IMR-90 (cell line): ENCODE results near the gene SPARC. TPM values are rescaled to one million over a fixed set of nuclear protein-coding genes. Genes with fewer than 3 reads are reported as not detected.
A peak's percentile ranks its signal among the peaks of the same experiment; 100 is the strongest.

ENCODE experiments used
- ATAC-seq: fragments of 200-7000 bp; cut with Tn5 transposase; 2 replicates; pipeline ENCODE4 v1.9.1; 2020; ENCODE audit warnings: low read depth, mild to moderate bottlenecking, moderate library complexity
- BruUV-seq: library from RNA; stranded (reverse); fragments of 400-500 nt; replicated peaks from 2 replicates; lab custom pipeline; 2021; lab: Mats Ljungman, UMichigan
- CTCF ChIA-PET: fragments of 300-600 bp; formaldehyde crosslinking; extraction: SDS; loops from one replicate; lab custom pipeline; 2021; ENCODE audit warnings: antibody characterized with exemption; lab: Yijun Ruan, JAX
- POLR2A ChIA-PET: fragments of 300-600 bp; sonication (Branson Sonifier 250); formaldehyde crosslinking; loops from one replicate; lab custom pipeline; 2022; ENCODE audit warnings: antibody characterized with exemption; ENCODE audit not compliant: unreplicated experiment; lab: Charles Lee
- DNase-seq: peaks from one replicate; pipeline ENCODE4 v3.0.0; 2013
- H2AFZ ChIP-seq: replicated peaks from 2 replicates; pipeline ENCODE3; 2013; ENCODE audit warnings: low read length, mild to moderate bottlenecking; ENCODE audit not compliant: poor library complexity
- H2AK5ac ChIP-seq: 2 replicates; pipeline ENCODE4 v1.6.1; 2013; ENCODE audit warnings: low read depth, low read length, inconsistent platforms
- H2AK9ac ChIP-seq: replicated peaks from 2 replicates; pipeline ENCODE3; 2013; ENCODE audit warnings: mild to moderate bottlenecking, low read depth, low read length, moderate library complexity; ENCODE audit not compliant: poor library complexity
- H2BK120ac ChIP-seq: 2 replicates; pipeline ENCODE4 v1.6.1; 2013; ENCODE audit warnings: low read depth, low read length, inconsistent platforms
- H2BK15ac ChIP-seq: 3 replicates; pipeline ENCODE4 v1.6.1; 2013; ENCODE audit warnings: low read depth, low read length, inconsistent platforms
- H2BK20ac ChIP-seq: 2 replicates; pipeline ENCODE4 v1.6.1; 2013; ENCODE audit warnings: low read depth, mild to moderate bottlenecking, inconsistent platforms, low read length, moderate library complexity
- H2BK5ac ChIP-seq: 2 replicates; pipeline ENCODE4 v1.6.1; 2013; ENCODE audit warnings: mild to moderate bottlenecking, low read depth, low read length, inconsistent platforms; ENCODE audit not compliant: poor library complexity, severe bottlenecking
- H3K14ac ChIP-seq: replicated peaks from 2 replicates; pipeline ENCODE4 v1.6.1; 2013; ENCODE audit warnings: low read depth, low read length, inconsistent platforms
- H3K18ac ChIP-seq: 2 replicates; pipeline ENCODE4 v1.6.1; 2013; ENCODE audit warnings: low read depth, low read length, control low read depth
- H3K23ac ChIP-seq: 2 replicates; pipeline ENCODE4 v1.6.1; 2013; ENCODE audit warnings: low read depth, low read length, inconsistent platforms
- H3K27ac ChIP-seq: 2 replicates; pipeline ENCODE4 v1.5.1; 2013; ENCODE audit warnings: mild to moderate bottlenecking, control low read depth, low read length; ENCODE audit not compliant: insufficient read depth
- H3K27me3 ChIP-seq: 2 replicates; pipeline ENCODE4 v1.6.1; 2013; ENCODE audit warnings: low read length; ENCODE audit not compliant: control insufficient read depth, insufficient read depth
- H3K36me3 ChIP-seq: 2 replicates; pipeline ENCODE4 v1.6.1; 2013; ENCODE audit warnings: low read length, mixed read lengths; ENCODE audit not compliant: control insufficient read depth, insufficient read depth
- H3K4ac ChIP-seq: 2 replicates; pipeline ENCODE4 v1.6.1; 2013; ENCODE audit warnings: low read depth, low read length, inconsistent platforms
- H3K4me1 ChIP-seq: 2 replicates; pipeline ENCODE4 v1.6.1; 2013; ENCODE audit warnings: low read length, mixed read lengths; ENCODE audit not compliant: control insufficient read depth, insufficient read depth
- H3K4me2 ChIP-seq: 2 replicates; pipeline ENCODE4 v1.6.1; 2013; ENCODE audit warnings: low read depth, mild to moderate bottlenecking, control low read depth, low read length, moderate library complexity
- H3K4me3 ChIP-seq: 2 replicates; pipeline ENCODE4 v1.5.1; 2013; ENCODE audit warnings: low read depth, mild to moderate bottlenecking, control low read depth, low read length, moderate library complexity; ENCODE audit not compliant: insufficient read depth
- H3K56ac ChIP-seq: 2 replicates; pipeline ENCODE4 v1.6.1; 2013; ENCODE audit warnings: low read length, inconsistent platforms; ENCODE audit not compliant: insufficient read depth; ENCODE audit errors: extremely low read depth
- H3K79me1 ChIP-seq, 2 experiments: 2 replicates each; pipeline ENCODE4 v1.6.1; 2013; ENCODE audit warnings: low read length in 2 of 2, inconsistent platforms in 1 of 2, low read depth in 1 of 2
- H3K9ac ChIP-seq: 2 replicates; pipeline ENCODE4 v1.6.1; 2013; ENCODE audit warnings: low read depth, low read length, control low read depth
- H3K9me1 ChIP-seq: 2 replicates; pipeline ENCODE4 v1.6.1; 2013; ENCODE audit warnings: low read length, inconsistent platforms; ENCODE audit not compliant: insufficient read depth
- H3K9me3 ChIP-seq: 2 replicates; pipeline ENCODE4 v1.6.1; 2013; ENCODE audit warnings: low read length; ENCODE audit not compliant: control insufficient read depth, insufficient read depth
- H4K20me1 ChIP-seq: 2 replicates; pipeline ENCODE4 v1.6.1; 2013; ENCODE audit warnings: low read length, inconsistent platforms; ENCODE audit not compliant: insufficient read depth
- H4K5ac ChIP-seq: 2 replicates; pipeline ENCODE4 v1.6.1; 2013; ENCODE audit warnings: mild to moderate bottlenecking, low read depth, low read length, control low read depth
- H4K8ac ChIP-seq, 2 experiments: 2 replicates each; pipeline ENCODE4 v1.6.1; 2013; ENCODE audit warnings: low read depth in 2 of 2, low read length in 2 of 2, control low read depth in 1 of 2, inconsistent platforms in 1 of 2
- H4K91ac ChIP-seq: 2 replicates; pipeline ENCODE4 v1.6.1; 2013; ENCODE audit warnings: low read depth, low read length, inconsistent platforms; ENCODE audit not compliant: insufficient read depth
- CHD1 ChIP-seq: IDR thresholded peaks from 2 replicates; pipeline ENCODE4 v1.6.1; 2012; ENCODE audit warnings: low read depth, low read length, improper control_type of control experiment
- CTCF ChIP-seq: conservative IDR thresholded peaks from 2 replicates; pipeline ENCODE4 v1.5.1; 2012; ENCODE audit warnings: mild to moderate bottlenecking, low read depth, low read length, improper control_type of control experiment
- FOS ChIP-seq: fragments of 150-350 bp; IDR thresholded peaks from 2 replicates; pipeline ENCODE4 v1.6.1; 2016; ENCODE audit warnings: low read depth, low read length
- MAZ ChIP-seq: IDR thresholded peaks from 2 replicates; pipeline ENCODE4 v1.6.1; 2012; ENCODE audit warnings: low read depth, mild to moderate bottlenecking, low read length, improper control_type of control experiment, moderate library complexity, borderline replicate concordance
- NFE2L2 ChIP-seq: fragments of 150-350 bp; IDR thresholded peaks from 2 replicates; pipeline ENCODE4 v1.6.1; 2016; ENCODE audit warnings: low read depth, mild to moderate bottlenecking, low read length
- RAD21 ChIP-seq: IDR thresholded peaks from 2 replicates; pipeline ENCODE4 v1.6.1; 2012; ENCODE audit warnings: low read length, improper control_type of control experiment
- SMC3 ChIP-seq: fragments of 150-350 bp; IDR thresholded peaks from 2 replicates; pipeline ENCODE4 v1.6.1; 2016; ENCODE audit warnings: low read depth, mild to moderate bottlenecking, antibody characterized with exemption, low read length, moderate library complexity
- WGBS, 2 experiments: methylation state at CpG; one replicate each; pipeline versions ENCODE4 v1.1.5 to v1.1.7; 2013; ENCODE audit warnings: missing lambda C conversion rate in 2 of 2; ENCODE audit not compliant: insufficient read length in 1 of 2; ENCODE audit errors: extremely low coverage in 2 of 2; 5-methylcytosine and 5-hydroxymethylcytosine counted together
- dilution Hi-C: fragments of 300-500 bp; cut with HindIII; formaldehyde crosslinking; loops from one replicate; pipeline ENCODE4 v1.14.3; 2018; ENCODE audit warnings: low sequenced_read_pairs; ENCODE audit not compliant: unreplicated experiment
- in situ Hi-C: fragments of 300-500 bp; cut with MboI; formaldehyde crosslinking; loops from 3 replicates; pipeline ENCODE4 v1.14.3; 2019; ENCODE audit warnings: low sequenced_read_pairs, inconsistent platforms, mixed read lengths
- intact Hi-C: fragments of 100-400 bp; cut with micrococcal nuclease; formaldehyde crosslinking; loops from 2 replicates; pipeline ENCODE4 v1.10.0; 2022
- polyA plus RNA-seq, 3 experiments: library from polyadenylated mRNA; depleted of rRNA; stranded (reverse); fragments of >200 nt; gene quantifications; 2 replicates each; pipeline ENCODE4 v1.2.3, GENCODE V29; 2012; ENCODE audit warnings: low replicate concordance in 1 of 3
- total RNA-seq: library from RNA; depleted of rRNA; stranded (reverse); fragments of >200 nt; gene quantifications from 2 replicates; pipeline ENCODE4 v1.2.3, GENCODE V29; 2012
- TF ChIP-seq, protein P1 (sequence below): fragments of 150-350 bp; IDR thresholded peaks from 2 replicates; pipeline ENCODE4 v1.6.1; 2016; ENCODE audit warnings: low read depth, mild to moderate bottlenecking, low read length, moderate library complexity, borderline replicate concordance
- TF ChIP-seq, protein P2 (sequence below): fragments of 150-350 bp; IDR thresholded peaks from 2 replicates; pipeline ENCODE4 v1.6.1; 2017; ENCODE audit warnings: mild to moderate bottlenecking, antibody characterized with exemption, low read length, low read depth

SPARC gene
- total and polyA plus RNA-seq, 2 of the 4 experiments (the other 2 are of a cell fraction), result 1,186 to 4,692 TPM

DNA sequence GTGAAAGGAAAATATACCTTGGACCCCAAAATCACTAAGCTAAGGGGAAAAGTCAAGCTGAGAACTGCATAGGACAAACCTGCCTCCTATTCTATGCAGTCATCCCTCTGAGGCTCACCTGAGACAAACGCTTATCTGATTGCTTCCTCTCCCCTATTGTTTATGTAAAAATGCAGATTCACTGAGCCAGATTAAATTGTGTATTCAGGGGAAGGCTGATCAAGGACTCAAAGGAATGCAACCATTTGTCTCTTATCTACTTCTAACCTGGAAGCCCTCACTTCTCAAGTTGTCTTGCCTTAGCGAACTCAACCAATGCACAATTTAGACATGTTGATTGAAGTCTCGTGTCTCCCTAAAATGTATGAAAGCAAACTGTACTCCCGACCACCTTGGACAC lies 13.3 kb downstream of the SPARC start:
- WGBS, 2 experiments, result 100% methylated on average over 2 of the region's 4 CpGs; no CpG with 5 or more reads in 1 of the 2 experiments
- in situ Hi-C loops, result no loop called here
- H3K4me2 ChIP-seq, result no peak overlapping the region

More for the DNA sequence above, 13.3 kb downstream of the SPARC start:
- H3K4me1 ChIP-seq, result peaks cover 61% of the 10 kb centered on the region
- no peak overlapping the region for H3K14ac ChIP-seq
- ATAC-seq (no peak), DNase-seq (no peak)
- H2AK5ac ChIP-seq, result no peak overlapping the region; the same call in 1 of the 2 replicates
- peaks cover 48 to 95% of the 10 kb centered on the region in 2 experiments for H3K79me1 ChIP-seq
- H2BK5ac ChIP-seq, result peak overlapping the region; percentile 51
- peak overlapping the region; percentile 59; the same call in 1 of the 2 replicates for H3K23ac ChIP-seq
- H3K9me1 ChIP-seq, result peaks cover 49% of the 10 kb centered on the region
- BruUV-seq, result no TSS peak
- H2AK9ac ChIP-seq, result no peak overlapping the region
- peak overlapping the region; percentile 71; the same call in 1 of the 2 replicates for H3K27ac ChIP-seq
- no peaks in the 10 kb centered on the region for H3K27me3 ChIP-seq
- peaks cover 84% of the 10 kb centered on the region for H3K36me3 ChIP-seq
- H3K18ac ChIP-seq, result no peak overlapping the region
- no peak overlapping the region for H4K5ac ChIP-seq
- TF ChIP-seq NFE2L2, result no peak
- TF ChIP-seq FOS, result no peak
- no peak for TF ChIP-seq RAD21
- TF ChIP-seq, protein P1, sequence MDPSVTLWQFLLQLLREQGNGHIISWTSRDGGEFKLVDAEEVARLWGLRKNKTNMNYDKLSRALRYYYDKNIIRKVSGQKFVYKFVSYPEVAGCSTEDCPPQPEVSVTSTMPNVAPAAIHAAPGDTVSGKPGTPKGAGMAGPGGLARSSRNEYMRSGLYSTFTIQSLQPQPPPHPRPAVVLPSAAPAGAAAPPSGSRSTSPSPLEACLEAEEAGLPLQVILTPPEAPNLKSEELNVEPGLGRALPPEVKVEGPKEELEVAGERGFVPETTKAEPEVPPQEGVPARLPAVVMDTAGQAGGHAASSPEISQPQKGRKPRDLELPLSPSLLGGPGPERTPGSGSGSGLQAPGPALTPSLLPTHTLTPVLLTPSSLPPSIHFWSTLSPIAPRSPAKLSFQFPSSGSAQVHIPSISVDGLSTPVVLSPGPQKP, result no peak
- no peak for TF ChIP-seq SMC3
- TF ChIP-seq MAZ, result no peak
- no peak for TF ChIP-seq CTCF
- TF ChIP-seq CHD1, result no peak
- TF ChIP-seq, protein P2, sequence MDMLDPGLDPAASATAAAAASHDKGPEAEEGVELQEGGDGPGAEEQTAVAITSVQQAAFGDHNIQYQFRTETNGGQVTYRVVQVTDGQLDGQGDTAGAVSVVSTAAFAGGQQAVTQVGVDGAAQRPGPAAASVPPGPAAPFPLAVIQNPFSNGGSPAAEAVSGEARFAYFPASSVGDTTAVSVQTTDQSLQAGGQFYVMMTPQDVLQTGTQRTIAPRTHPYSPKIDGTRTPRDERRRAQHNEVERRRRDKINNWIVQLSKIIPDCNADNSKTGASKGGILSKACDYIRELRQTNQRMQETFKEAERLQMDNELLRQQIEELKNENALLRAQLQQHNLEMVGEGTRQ, result no peak
- peak overlapping the region in 1 of 2 experiments; percentile 11; a peak in 1 of 4 replicates for H4K8ac ChIP-seq
- no peak overlapping the region for H4K91ac ChIP-seq
- no peak overlapping the region for H2BK120ac ChIP-seq
- no peaks in the 10 kb centered on the region for H3K9me3 ChIP-seq
- H3K4ac ChIP-seq, result no peak overlapping the region
- H2BK20ac ChIP-seq, result no peak overlapping the region
- H2AFZ ChIP-seq, result no peak overlapping the region
- ChIA-PET CTCF (interaction anchor here (2.4 kb wide), 1 partner anchor 67 kb away, joined by 8 read pairs; no protein-coding TSS in a partner anchor), POLR2A (no interaction called here)
- no peak overlapping the region for H3K4me3 ChIP-seq
- no peak overlapping the region for H2BK15ac ChIP-seq
- intact Hi-C loops, result no loop called here
- H4K20me1 ChIP-seq, result peaks cover 100% of the 10 kb centered on the region
- H3K56ac ChIP-seq, result 0 out of 2 replicates have a peak overlapping the region, but pooled peaks have one; percentile 10
- dilution Hi-C loops, result no loop called here
- 0 out of 2 replicates have a peak overlapping the region, but pooled peaks have one; percentile 5 for H3K9ac ChIP-seq
